ENCODE measurements around the gene NR6A1.

The NR6A1 gene

GRCh38 chr9:124615100-124615742 lies 155.9 kb downstream of the NR6A1 start:
- Histone ChIP-seq H3K27me3 (ENCODE audit: control insufficient read depth, insufficient read depth, low read length) (no peaks in the 10 kb centered on the region), H3K27ac (ENCODE audit: low read depth, low read length) (no peak overlapping the region), H3K36me3 (ENCODE audit: control insufficient read depth, insufficient read depth, low read length) (no peaks in the 10 kb centered on the region), H3K4me3 (ENCODE audit: low read length) (no peak overlapping the region), H3K4me1 (ENCODE audit: control insufficient read depth, insufficient read depth, low read length) (no peaks in the 10 kb centered on the region), H3K9ac (ENCODE audit: low read length) (no peak overlapping the region)

DNA sequence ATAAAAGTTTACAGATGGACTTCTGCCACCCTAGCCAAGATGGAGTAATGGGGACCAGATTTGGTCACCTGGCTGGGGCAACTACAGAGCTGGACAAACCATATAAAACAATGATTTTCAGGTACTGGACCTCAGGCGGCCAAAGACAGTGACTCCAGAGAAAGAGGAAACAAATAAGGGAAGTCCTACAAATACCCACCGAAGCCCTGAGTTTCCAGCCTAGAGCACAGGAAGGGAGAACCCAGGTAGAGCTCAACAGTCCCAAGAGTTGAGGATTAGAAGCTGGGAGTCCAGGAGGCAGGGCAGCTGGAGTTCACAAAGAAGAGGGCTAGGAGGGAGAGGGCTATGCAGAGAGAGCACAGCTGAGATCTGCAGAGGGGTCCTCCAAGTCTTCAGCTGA lies 157.3 kb downstream of the NR6A1 start:
- no peaks in the 10 kb centered on the region for H3K27me3 ChIP-seq (ENCODE audit: control insufficient read depth, insufficient read depth, low read length)
- H3K27ac ChIP-seq (ENCODE audit: low read depth, low read length): no peak overlapping the region
- no peaks in the 10 kb centered on the region for H3K4me1 ChIP-seq (ENCODE audit: control insufficient read depth, insufficient read depth, low read length)
- no peak overlapping the region for H3K4me3 ChIP-seq (ENCODE audit: low read length)
- no peaks in the 10 kb centered on the region for H3K36me3 ChIP-seq (ENCODE audit: control insufficient read depth, insufficient read depth, low read length)
- H3K9ac ChIP-seq (ENCODE audit: low read length): no peak overlapping the region

DNA sequence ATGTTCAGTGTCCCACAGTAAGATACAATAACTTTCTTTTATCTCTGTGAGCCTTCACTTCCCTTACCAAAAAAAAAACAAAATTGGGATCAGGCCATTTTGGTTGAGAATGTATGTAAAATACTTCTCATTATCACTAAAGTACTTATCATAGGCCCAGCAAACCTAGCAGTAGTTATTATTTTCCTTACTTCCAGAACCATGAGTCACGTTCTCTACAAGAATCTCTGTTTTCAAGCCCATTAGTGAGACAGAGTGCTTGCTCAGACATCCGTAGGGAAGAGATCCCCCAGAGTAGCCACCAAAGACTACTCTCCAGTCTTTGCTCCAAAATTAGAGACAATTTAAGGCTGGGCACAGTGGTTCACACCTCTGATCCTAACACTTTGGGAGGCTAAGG lies 160.0 kb downstream of the NR6A1 start:
- Histone ChIP-seq H3K4me3 (ENCODE audit: low read length) (no peak overlapping the region), H3K27me3 (ENCODE audit: control insufficient read depth, insufficient read depth, low read length) (no peaks in the 10 kb centered on the region), H3K36me3 (ENCODE audit: control insufficient read depth, insufficient read depth, low read length) (no peaks in the 10 kb centered on the region), H3K4me1 (ENCODE audit: control insufficient read depth, insufficient read depth, low read length) (no peaks in the 10 kb centered on the region), H3K27ac (ENCODE audit: low read depth, low read length) (no peak overlapping the region), H3K9ac (ENCODE audit: low read length) (no peak overlapping the region)

DNA sequence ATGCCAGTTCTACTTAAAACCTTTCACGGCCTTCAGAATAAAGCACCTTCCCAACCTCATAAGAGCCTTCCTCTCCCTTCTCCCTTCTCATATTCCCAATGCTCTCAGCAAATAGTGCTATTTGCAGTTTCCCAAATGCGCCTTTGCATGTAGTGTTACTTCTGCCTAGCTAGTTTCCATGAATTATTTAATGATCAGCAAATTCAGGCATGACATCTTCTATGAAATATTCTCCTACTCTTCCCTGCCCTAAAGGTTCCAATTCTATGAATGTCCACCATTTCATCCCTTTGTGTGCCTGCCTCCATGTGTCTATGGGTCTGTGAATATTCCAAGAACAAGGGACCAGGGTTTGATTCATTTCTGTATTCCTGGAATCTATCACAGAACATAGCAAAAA lies 165.1 kb downstream of the NR6A1 start:
- H3K27ac ChIP-seq (ENCODE audit: low read depth, low read length): no peak overlapping the region
- H3K9ac ChIP-seq (ENCODE audit: low read length): no peak overlapping the region
- no peaks in the 10 kb centered on the region for H3K4me1 ChIP-seq (ENCODE audit: control insufficient read depth, insufficient read depth, low read length)
- H3K36me3 ChIP-seq (ENCODE audit: control insufficient read depth, insufficient read depth, low read length): no peaks in the 10 kb centered on the region
- no peaks in the 10 kb centered on the region for H3K27me3 ChIP-seq (ENCODE audit: control insufficient read depth, insufficient read depth, low read length)
- H3K4me3 ChIP-seq (ENCODE audit: low read length): no peak overlapping the region

DNA sequence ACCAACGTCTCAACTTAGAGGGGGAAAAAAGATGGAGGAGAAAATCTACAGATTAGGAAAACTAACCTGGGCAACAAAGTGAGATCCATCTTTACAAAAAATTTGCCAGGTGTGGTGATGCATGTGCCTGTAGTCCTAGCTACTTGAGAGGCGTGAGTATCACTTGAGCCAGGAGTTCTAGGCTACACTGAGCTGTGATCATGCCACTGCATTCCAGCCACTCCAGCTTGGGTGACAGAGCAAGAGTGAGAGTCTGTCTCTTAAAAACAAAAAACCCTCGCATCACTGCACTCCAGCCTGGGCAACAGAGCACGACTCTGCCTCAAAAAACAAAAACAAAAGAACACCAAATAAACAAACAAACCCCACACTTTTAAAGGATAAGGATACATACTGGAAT lies 165.9 kb downstream of the NR6A1 start:
- no peak overlapping the region for H3K27ac ChIP-seq (ENCODE audit: low read depth, low read length)
- H3K4me1 ChIP-seq (ENCODE audit: control insufficient read depth, insufficient read depth, low read length): no peaks in the 10 kb centered on the region
- H3K9ac ChIP-seq (ENCODE audit: low read length): no peak overlapping the region
- H3K27me3 ChIP-seq (ENCODE audit: control insufficient read depth, insufficient read depth, low read length): no peaks in the 10 kb centered on the region
- H3K36me3 ChIP-seq (ENCODE audit: control insufficient read depth, insufficient read depth, low read length): no peaks in the 10 kb centered on the region
- H3K4me3 ChIP-seq (ENCODE audit: low read length): no peak overlapping the region

GRCh38 chr9:124602632-124603031 lies 168.5 kb downstream of the NR6A1 start:
- no peaks in the 10 kb centered on the region for H3K4me1 ChIP-seq (ENCODE audit: control insufficient read depth, insufficient read depth, low read length)
- H3K36me3 ChIP-seq (ENCODE audit: control insufficient read depth, insufficient read depth, low read length): no peaks in the 10 kb centered on the region
- H3K27me3 ChIP-seq (ENCODE audit: control insufficient read depth, insufficient read depth, low read length): no peaks in the 10 kb centered on the region
- H3K27ac ChIP-seq (ENCODE audit: low read depth, low read length): no peak overlapping the region
- no peak overlapping the region for H3K9ac ChIP-seq (ENCODE audit: low read length)
- no peak overlapping the region for H3K4me3 ChIP-seq (ENCODE audit: low read length)

GRCh38 chr9:124602204-124602603 lies 168.9 kb downstream of the NR6A1 start:
- H3K9ac ChIP-seq (ENCODE audit: low read length): no peak overlapping the region
- H3K36me3 ChIP-seq (ENCODE audit: control insufficient read depth, insufficient read depth, low read length): no peaks in the 10 kb centered on the region
- H3K4me3 ChIP-seq (ENCODE audit: low read length): no peak overlapping the region
- no peaks in the 10 kb centered on the region for H3K27me3 ChIP-seq (ENCODE audit: control insufficient read depth, insufficient read depth, low read length)
- H3K4me1 ChIP-seq (ENCODE audit: control insufficient read depth, insufficient read depth, low read length): no peaks in the 10 kb centered on the region
- H3K27ac ChIP-seq (ENCODE audit: low read depth, low read length): no peak overlapping the region

- no peak overlapping the region for H3K27ac ChIP-seq (ENCODE audit: low read depth, low read length)
- H3K4me1 ChIP-seq (ENCODE audit: control insufficient read depth, insufficient read depth, low read length): no peaks in the 10 kb centered on the region
- H3K4me3 ChIP-seq (ENCODE audit: low read length): no peak overlapping the region
- no peaks in the 10 kb centered on the region for H3K27me3 ChIP-seq (ENCODE audit: control insufficient read depth, insufficient read depth, low read length)
- H3K9ac ChIP-seq (ENCODE audit: low read length): no peak overlapping the region
- no peaks in the 10 kb centered on the region for H3K36me3 ChIP-seq (ENCODE audit: control insufficient read depth, insufficient read depth, low read length)
These were observed 170.7 kb downstream of the NR6A1 start for GRCh38 chr9:124600407-124600806.

DNA sequence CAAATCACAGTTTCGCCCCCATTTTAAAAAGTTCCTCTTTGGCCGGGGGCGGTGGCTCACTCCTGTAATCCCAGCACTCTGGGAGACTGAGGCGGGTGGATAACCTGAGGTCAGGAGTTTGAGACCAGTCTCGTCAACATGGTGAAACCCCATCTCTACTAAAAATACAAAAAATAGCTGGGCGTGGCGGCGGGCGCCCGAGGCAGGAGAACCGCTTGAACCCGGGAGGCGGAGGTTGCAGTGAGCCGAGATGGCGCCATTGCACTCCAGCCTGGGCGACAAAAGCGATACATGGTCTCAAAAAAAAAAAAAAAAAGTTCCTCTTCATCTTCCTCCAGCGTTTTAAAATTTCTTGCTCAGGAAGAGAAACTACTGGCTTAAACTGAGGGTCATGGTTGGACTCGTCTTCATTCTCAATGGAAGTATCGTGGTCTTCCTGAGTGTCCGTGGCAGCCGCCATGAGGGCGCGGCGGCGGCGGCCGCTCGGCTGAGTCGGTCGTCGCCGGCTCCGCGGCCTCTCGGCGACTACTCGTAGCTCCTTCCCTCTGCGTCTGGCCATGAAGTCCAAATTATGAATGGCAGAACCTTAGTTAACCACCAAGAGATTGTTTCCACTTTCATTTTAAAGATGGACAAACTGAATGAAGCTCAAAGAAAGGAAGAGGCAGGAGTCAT lies 171.9 kb downstream of the NR6A1 start:
- Histone ChIP-seq H3K27me3 (ENCODE audit: control insufficient read depth, insufficient read depth, low read length) (no peaks in the 10 kb centered on the region), H3K9ac (ENCODE audit: low read length) (no peak overlapping the region), H3K4me1 (ENCODE audit: control insufficient read depth, insufficient read depth, low read length) (peaks cover 8% of the 10 kb centered on the region), H3K4me3 (ENCODE audit: low read length) (no peak overlapping the region), H3K27ac (ENCODE audit: low read depth, low read length) (no peak overlapping the region), H3K36me3 (ENCODE audit: control insufficient read depth, insufficient read depth, low read length) (no peaks in the 10 kb centered on the region)

DNA sequence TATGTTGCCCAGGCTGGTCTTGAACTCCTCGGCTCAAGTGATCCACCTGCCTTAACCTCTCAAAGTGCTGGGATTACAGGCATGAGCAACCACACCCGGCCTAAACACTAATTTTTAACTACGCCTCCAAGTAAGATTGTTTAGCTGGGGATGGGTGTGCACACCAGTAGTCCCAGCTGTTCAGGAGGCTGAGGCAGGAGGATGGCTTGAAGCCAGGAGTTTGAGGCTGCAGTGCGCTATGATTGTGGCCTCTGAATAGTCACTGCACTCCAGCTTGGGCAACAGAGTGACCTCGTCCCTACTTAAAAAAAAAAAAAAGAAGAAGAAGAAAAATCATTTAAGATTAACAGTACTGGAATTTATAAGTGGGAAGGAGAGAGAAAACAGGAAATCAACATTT lies 173.1 kb downstream of the NR6A1 start:
- Histone ChIP-seq H3K9ac (ENCODE audit: low read length) (no peak overlapping the region), H3K27ac (ENCODE audit: low read depth, low read length) (no peak overlapping the region), H3K27me3 (ENCODE audit: control insufficient read depth, insufficient read depth, low read length) (no peaks in the 10 kb centered on the region), H3K4me1 (ENCODE audit: control insufficient read depth, insufficient read depth, low read length) (peaks cover 12% of the 10 kb centered on the region), H3K4me3 (ENCODE audit: low read length) (no peak overlapping the region), H3K36me3 (ENCODE audit: control insufficient read depth, insufficient read depth, low read length) (no peaks in the 10 kb centered on the region)

- Histone ChIP-seq H3K9ac (ENCODE audit: low read length) (no peak overlapping the region), H3K4me1 (ENCODE audit: control insufficient read depth, insufficient read depth, low read length) (peaks cover 12% of the 10 kb centered on the region), H3K4me3 (ENCODE audit: low read length) (no peak overlapping the region), H3K27me3 (ENCODE audit: control insufficient read depth, insufficient read depth, low read length) (no peaks in the 10 kb centered on the region), H3K27ac (ENCODE audit: low read depth, low read length) (no peak overlapping the region), H3K36me3 (ENCODE audit: control insufficient read depth, insufficient read depth, low read length) (no peaks in the 10 kb centered on the region)
These were observed 174.8 kb downstream of the NR6A1 start for GRCh38 chr9:124596172-124596839.

DNA sequence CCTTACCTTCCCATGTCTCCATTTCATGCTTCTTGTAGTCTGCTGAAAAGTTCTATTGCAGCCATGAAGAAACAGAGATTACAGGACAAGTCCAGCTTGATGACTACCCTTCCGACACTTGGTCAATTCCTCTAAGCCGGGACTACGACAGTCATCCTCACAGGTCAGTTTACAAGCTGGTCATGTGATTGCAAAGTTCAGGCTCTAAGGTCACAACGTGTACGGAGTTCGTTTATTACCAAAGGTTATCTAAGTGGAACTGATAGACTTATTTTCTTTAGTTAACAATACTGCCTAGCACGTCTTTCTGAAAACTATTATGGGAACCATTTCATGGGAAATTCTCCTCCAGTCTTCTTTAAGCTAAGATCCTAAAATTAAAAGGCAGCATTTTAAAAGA lies 175.4 kb downstream of the NR6A1 start:
- Histone ChIP-seq H3K27ac (ENCODE audit: low read depth, low read length) (no peak overlapping the region), H3K9ac (ENCODE audit: low read length) (no peak overlapping the region), H3K4me3 (ENCODE audit: low read length) (no peak overlapping the region), H3K36me3 (ENCODE audit: control insufficient read depth, insufficient read depth, low read length) (no peaks in the 10 kb centered on the region), H3K4me1 (ENCODE audit: control insufficient read depth, insufficient read depth, low read length) (peaks cover 12% of the 10 kb centered on the region), H3K27me3 (ENCODE audit: control insufficient read depth, insufficient read depth, low read length) (no peaks in the 10 kb centered on the region)

DNA sequence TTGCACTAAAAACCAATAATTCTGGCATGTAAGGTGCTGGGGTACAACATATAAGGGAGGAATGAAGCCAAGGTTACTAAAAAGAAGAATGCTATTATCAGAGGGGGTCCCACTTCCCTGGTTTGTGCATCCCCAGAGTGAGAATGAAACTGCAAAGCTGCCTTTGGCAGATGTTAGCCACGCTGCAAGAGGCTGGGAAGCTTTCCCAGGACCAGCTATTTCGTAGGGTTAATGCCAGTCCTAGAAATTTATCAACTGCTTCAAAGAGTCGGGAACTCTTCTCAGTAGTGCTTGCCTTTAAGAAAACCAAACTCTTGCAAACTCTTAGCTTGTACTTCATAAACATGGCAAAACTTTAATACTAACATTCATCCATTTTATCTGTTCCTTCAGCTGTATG lies 176.4 kb downstream of the NR6A1 start:
- H3K4me3 ChIP-seq (ENCODE audit: low read length): no peak overlapping the region
- H3K27ac ChIP-seq (ENCODE audit: low read depth, low read length): no peak overlapping the region
- H3K36me3 ChIP-seq (ENCODE audit: control insufficient read depth, insufficient read depth, low read length): no peaks in the 10 kb centered on the region
- peaks cover 12% of the 10 kb centered on the region for H3K4me1 ChIP-seq (ENCODE audit: control insufficient read depth, insufficient read depth, low read length)
- no peaks in the 10 kb centered on the region for H3K27me3 ChIP-seq (ENCODE audit: control insufficient read depth, insufficient read depth, low read length)
- H3K9ac ChIP-seq (ENCODE audit: low read length): no peak overlapping the region

All from rectal smooth muscle tissue (tissue), 1 donor.